Measurements from ENCODE around the gene ST8SIA1. TPM values are rescaled to one million over a fixed set of nuclear protein-coding genes. Genes with fewer than 3 reads are reported as not detected.

The ST8SIA1 gene
- total RNA-seq, 3 donors from 2014 or later = 2.6 to 11.1 (median 10.4) TPM

DNA sequence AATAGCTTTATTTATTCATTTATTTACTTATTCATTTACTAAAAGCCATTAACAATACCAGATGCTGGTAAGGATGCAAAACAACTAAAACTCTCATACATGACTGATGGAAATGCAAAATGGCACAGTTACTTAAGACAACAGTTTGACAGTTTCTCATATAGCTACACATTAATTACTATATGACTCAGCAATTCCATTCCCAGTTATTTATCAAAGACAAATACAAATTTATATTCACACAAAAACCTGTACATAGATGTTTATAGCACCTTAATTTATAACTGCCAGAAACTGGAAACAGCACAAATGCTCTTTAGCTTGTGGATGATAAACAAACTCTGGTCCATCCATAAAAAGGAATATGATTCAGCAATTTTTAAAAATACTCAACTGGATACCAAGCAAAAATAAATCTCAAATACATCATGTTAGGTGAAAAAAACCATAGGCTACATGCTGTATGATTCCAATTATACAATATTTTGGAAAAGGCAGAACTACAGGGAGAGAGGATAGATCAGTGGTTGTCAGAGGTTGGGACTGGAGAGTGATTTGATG lies 37.9 kb upstream of the ST8SIA1 start:
- Histone ChIP-seq H3K4me3 (no peak overlapping the region), H3K4me1 (no peaks in the 10 kb centered on the region), H3K36me3 (no peaks in the 10 kb centered on the region), H3K27ac (no peak overlapping the region), H3K9me3 (peaks cover 0 to 6% of the 10 kb centered on the region in 2 donors), H3K27me3 (no peaks in the 10 kb centered on the region)
- no peak for TF ChIP-seq POLR2A (IDR thresholded peaks at IDR 0.05)
- TF ChIP-seq, protein P1, sequence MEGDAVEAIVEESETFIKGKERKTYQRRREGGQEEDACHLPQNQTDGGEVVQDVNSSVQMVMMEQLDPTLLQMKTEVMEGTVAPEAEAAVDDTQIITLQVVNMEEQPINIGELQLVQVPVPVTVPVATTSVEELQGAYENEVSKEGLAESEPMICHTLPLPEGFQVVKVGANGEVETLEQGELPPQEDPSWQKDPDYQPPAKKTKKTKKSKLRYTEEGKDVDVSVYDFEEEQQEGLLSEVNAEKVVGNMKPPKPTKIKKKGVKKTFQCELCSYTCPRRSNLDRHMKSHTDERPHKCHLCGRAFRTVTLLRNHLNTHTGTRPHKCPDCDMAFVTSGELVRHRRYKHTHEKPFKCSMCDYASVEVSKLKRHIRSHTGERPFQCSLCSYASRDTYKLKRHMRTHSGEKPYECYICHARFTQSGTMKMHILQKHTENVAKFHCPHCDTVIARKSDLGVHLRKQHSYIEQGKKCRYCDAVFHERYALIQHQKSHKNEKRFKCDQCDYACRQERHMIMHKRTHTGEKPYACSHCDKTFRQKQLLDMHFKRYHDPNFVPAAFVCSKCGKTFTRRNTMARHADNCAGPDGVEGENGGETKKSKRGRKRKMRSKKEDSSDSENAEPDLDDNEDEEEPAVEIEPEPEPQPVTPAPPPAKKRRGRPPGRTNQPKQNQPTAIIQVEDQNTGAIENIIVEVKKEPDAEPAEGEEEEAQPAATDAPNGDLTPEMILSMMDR (IDR thresholded peaks at IDR 0.05) = no peak
- TF ChIP-seq POLR2AphosphoS5 (IDR thresholded peaks at IDR 0.05) = no peak
- intact Hi-C loops (cut with DNase I; ENCODE audit: low total_unique reads) = loop anchor here (10.0 kb wide), 1 partner anchor 602 kb away; no protein-coding TSS in a partner anchor
- DNase-seq (ENCODE audit: low spot score in 2 of 2) = no peak

GRCh38 chr12:22366181-22366580 lies 31.7 kb upstream of the ST8SIA1 start:
- intact Hi-C loops (cut with DNase I; ENCODE audit: low total_unique reads) = no loop called here
- TF ChIP-seq POLR2A (IDR thresholded peaks at IDR 0.05) (no peak), POLR2AphosphoS5 (IDR thresholded peaks at IDR 0.05) (no peak)
- TF ChIP-seq, protein P1 (IDR thresholded peaks at IDR 0.05) = no peak
- DNase-seq (ENCODE audit: low spot score in 2 of 2) = no peak
- no peaks in the 10 kb centered on the region for H3K27me3 ChIP-seq
- no peak overlapping the region for H3K4me3 ChIP-seq
- no peak overlapping the region for H3K27ac ChIP-seq
- peaks cover 0 to 6% of the 10 kb centered on the region in 2 donors for H3K9me3 ChIP-seq
- H3K36me3 ChIP-seq = no peaks in the 10 kb centered on the region
- H3K4me1 ChIP-seq = no peaks in the 10 kb centered on the region

GRCh38 chr12:22361785-22362184 lies 27.3 kb upstream of the ST8SIA1 start:
- DNase-seq (ENCODE audit: low spot score in 2 of 2) = no peak

DNA sequence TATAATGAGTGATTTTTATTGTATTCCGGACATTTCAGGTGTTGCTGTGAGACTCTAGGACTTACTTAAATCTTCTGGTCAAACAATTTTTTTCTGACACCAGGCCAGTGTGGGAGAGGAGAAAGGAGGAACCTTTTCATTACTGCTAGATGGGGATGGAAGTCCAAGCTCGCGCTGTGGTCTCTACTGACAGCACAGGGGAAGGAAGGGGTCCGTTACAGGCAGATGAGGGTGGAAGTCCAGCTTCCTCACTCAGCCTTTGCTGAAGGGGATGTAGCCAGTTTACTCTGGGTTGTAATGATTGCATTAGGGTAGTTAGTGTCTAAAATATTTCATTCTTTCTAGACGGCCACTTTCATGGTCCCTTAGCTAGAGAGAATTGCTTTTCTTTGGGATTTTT lies 26.3 kb upstream of the ST8SIA1 start:
- DNase-seq (ENCODE audit: low spot score in 2 of 2) = no peak
- H3K27ac ChIP-seq = no peak overlapping the region
- no peaks in the 10 kb centered on the region for H3K36me3 ChIP-seq
- H3K4me3 ChIP-seq = no peak overlapping the region
- H3K9me3 ChIP-seq = no peaks in the 10 kb centered on the region
- H3K4me1 ChIP-seq = no peaks in the 10 kb centered on the region
- no peak for TF ChIP-seq POLR2A (IDR thresholded peaks at IDR 0.05)
- TF ChIP-seq, protein P1 (IDR thresholded peaks at IDR 0.05) = no peak
- no peak for TF ChIP-seq POLR2AphosphoS5 (IDR thresholded peaks at IDR 0.05)
- H3K27me3 ChIP-seq = no peaks in the 10 kb centered on the region
- intact Hi-C loops (cut with DNase I; ENCODE audit: low total_unique reads) = no loop called here

More at GRCh38 chr12:22361785-22362184, 27.3 kb upstream of the ST8SIA1 start:
- H3K9me3 ChIP-seq = no peaks in the 10 kb centered on the region
- H3K4me1 ChIP-seq = no peaks in the 10 kb centered on the region
- intact Hi-C loops (cut with DNase I; ENCODE audit: low total_unique reads) = no loop called here
- H3K36me3 ChIP-seq = no peaks in the 10 kb centered on the region
- no peak overlapping the region for H3K27ac ChIP-seq
- TF ChIP-seq POLR2A (IDR thresholded peaks at IDR 0.05) (no peak), POLR2AphosphoS5 (IDR thresholded peaks at IDR 0.05) (no peak)
- TF ChIP-seq, protein P1 (IDR thresholded peaks at IDR 0.05) = no peak
- no peak overlapping the region for H3K4me3 ChIP-seq
- H3K27me3 ChIP-seq = no peaks in the 10 kb centered on the region

DNA sequence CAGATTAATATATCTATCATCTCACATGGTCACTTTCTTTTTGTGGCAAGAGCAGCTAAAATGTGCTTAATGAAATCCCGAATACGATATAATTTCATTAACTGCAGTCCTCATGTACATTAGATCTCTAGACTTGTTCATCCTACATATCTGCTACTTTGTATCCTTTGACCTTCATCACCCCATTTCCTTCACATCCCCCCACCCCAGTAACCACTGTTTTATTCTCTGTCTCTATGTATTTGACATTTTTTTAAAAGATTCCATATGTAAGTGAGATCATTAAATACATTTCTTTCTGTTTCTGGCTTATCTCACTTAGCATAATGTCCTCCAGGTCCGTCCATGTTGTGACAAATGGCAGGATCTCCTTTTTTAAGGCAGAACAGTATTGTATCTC lies 23.0 kb upstream of the ST8SIA1 start:
- Histone ChIP-seq H3K27ac (no peak overlapping the region), H3K4me1 (no peaks in the 10 kb centered on the region), H3K9me3 (no peaks in the 10 kb centered on the region), H3K36me3 (no peaks in the 10 kb centered on the region), H3K4me3 (no peak overlapping the region), H3K27me3 (no peaks in the 10 kb centered on the region)
- TF ChIP-seq, protein P1 (IDR thresholded peaks at IDR 0.05) = no peak
- TF ChIP-seq POLR2A (IDR thresholded peaks at IDR 0.05) = no peak
- no peak for TF ChIP-seq POLR2AphosphoS5 (IDR thresholded peaks at IDR 0.05)
- no peak for DNase-seq (ENCODE audit: low spot score in 2 of 2)
- intact Hi-C loops (cut with DNase I; ENCODE audit: low total_unique reads) = no loop called here

All from breast epithelium (tissue), 4 donors.